Heart right ventricle (tissue), 16 donors: ENCODE measurements around the gene NSF. TPM values are rescaled to one million over a fixed set of nuclear protein-coding genes. Genes with fewer than 3 reads are reported as not detected.

ENCODE experiments used
- ATAC-seq, 8 donors: fragments of 200-7000 bp; cut with Tn5 transposase; one replicate each; pipeline ENCODE4 v1.9.1; 2020; ENCODE audit warnings: mild to moderate bottlenecking in 8 of 8, moderate library complexity in 8 of 8, moderate number of reproducible peaks in 1 of 8
- DNase-seq, 2 donors: peaks; one replicate each; pipeline ENCODE4 v3.0.0-alpha.2; 2020
- H3K27ac ChIP-seq, 10 donors: fragments of 200-600 bp; sonication (generic) in 2 of 10; one replicate each; pipeline versions ENCODE4 v1.5.0 to v1.8.0; 2020 to 2022; ENCODE audit warnings: mild to moderate bottlenecking in 3 of 10
- H3K27me3 ChIP-seq, 7 donors: fragments of 200-600 bp; one replicate each; pipeline ENCODE4 v1.8.0; 2021 to 2022; ENCODE audit warnings: mild to moderate bottlenecking in 2 of 7
- H3K36me3 ChIP-seq, 9 donors: fragments of 200-600 bp; sonication (generic) in 1 of 9; one replicate each; pipeline versions ENCODE4 v1.5.0 to v1.8.0; 2020 to 2022; ENCODE audit warnings: mild to moderate bottlenecking in 2 of 9
- H3K4me1 ChIP-seq, 9 donors: fragments of 200-600 bp; sonication (generic) in 1 of 9; one replicate each; pipeline versions ENCODE4 v1.5.0 to v1.8.0; 2020 to 2022; ENCODE audit warnings: mild to moderate bottlenecking in 4 of 9
- H3K4me3 ChIP-seq, 10 donors: fragments of 200-600 bp; sonication (generic) in 2 of 10; one replicate each; pipeline versions ENCODE4 v1.5.0 to v1.8.0; 2020 to 2022; ENCODE audit warnings: mild to moderate bottlenecking in 7 of 10, moderate library complexity in 2 of 10
- H3K9me3 ChIP-seq, 11 donors: fragments of 200-600 bp in 10 of 11; sonication (generic) in 2 of 11; one replicate each; pipeline versions ENCODE4 v1.5.0 to v1.8.0; 2013 to 2022; ENCODE audit warnings: mild to moderate bottlenecking in 2 of 11, control low read depth in 1 of 11, moderate library complexity in 1 of 11
- WGBS, 2 donors: extraction: QIAGEN DNeasy Blood & Tissue Kit; methylation state at CpG; one replicate each; pipeline ENCODE4 v1.1.7; 2013; ENCODE audit warnings: inconsistent platforms in 1 of 2; 5-methylcytosine and 5-hydroxymethylcytosine counted together
- intact Hi-C, 10 donors: fragments of 100-400 bp; cut with DNase I; formaldehyde crosslinking; loops; one replicate each; pipeline versions ENCODE4 v1.11.1 to v1.14.2; 2022
- polyA plus RNA-seq, 2 donors: library from polyadenylated mRNA; stranded (reverse); fragments of 200-250 nt; gene quantifications; one replicate each; pipeline ENCODE4 v1.2.3, GENCODE V29; 2013
- total RNA-seq, 10 donors: library from RNA; stranded (reverse); fragmentation: NEBNext Ultra II Directional in 3 of 10; extraction: Animal tissue kit (Norgen Biotek cat#: 25700) in 3 of 10; gene quantifications; one replicate each; pipeline versions ENCODE4 v1.2.1 to v1.2.4, GENCODE V29; 2021 to 2023
- TF ChIP-seq, protein P1 (sequence below), 9 donors: fragments of 200-600 bp; sonication (generic) in 2 of 9; IDR thresholded peaks; one replicate each; pipeline versions ENCODE4 v1.5.0 to v1.8.0; 2021 to 2022; ENCODE audit warnings: antibody characterized with exemption in 9 of 9, mild to moderate bottlenecking in 5 of 9, moderate library complexity in 1 of 9
- donor health status: Arrhythmogenic right ventricular cardiomyopathy.
- donor health status: ischemic (EF 13 %, LVEDD 7.1; RV severe dilation, severe dysfunction).
- donor health status: healthy with polysubstance abuse.
- donor health status: DM: no; HTN: yes; CAD: no.
- donor health status: DM: no; HTN: no; CAD: no.
- donor health status: ischemic (EF 25% LVEDD 6.9; RV normal size, moderate dysfunction).
- donor health status: ischemic (EF 25% LVEDD 5.7; RV mildly dilated, moderate dysfunction).
- donor health status: healthy.
- donor health status: DM: yes; HTN: yes; CAD: no.
- donor health status: Ischemic cardiomyopathy.
- donor health status: ischemic (EF 35%, LVEDD 5.7; RV mildly dilated, moderate dysfunction).
- donor health status: nonischemic (EF 11% LVEDD 7.7; RV severe dilation, severe dysfunction).
- donor health status: DM: yes; HTN: yes; CAD: no.
- donor health status: PGD.
- donor health status: ischemic (EF 29% LVEDD 5.4; RV normal size, mild dysfunction).
- donor health status: nonischemic (EF 23%, LVEDD 6.1; RV moderate dilation, normal function).

NSF gene
- total and polyA plus RNA-seq, 12 donors: 4.5 to 28.0 (median 19.6) TPM

DNA sequence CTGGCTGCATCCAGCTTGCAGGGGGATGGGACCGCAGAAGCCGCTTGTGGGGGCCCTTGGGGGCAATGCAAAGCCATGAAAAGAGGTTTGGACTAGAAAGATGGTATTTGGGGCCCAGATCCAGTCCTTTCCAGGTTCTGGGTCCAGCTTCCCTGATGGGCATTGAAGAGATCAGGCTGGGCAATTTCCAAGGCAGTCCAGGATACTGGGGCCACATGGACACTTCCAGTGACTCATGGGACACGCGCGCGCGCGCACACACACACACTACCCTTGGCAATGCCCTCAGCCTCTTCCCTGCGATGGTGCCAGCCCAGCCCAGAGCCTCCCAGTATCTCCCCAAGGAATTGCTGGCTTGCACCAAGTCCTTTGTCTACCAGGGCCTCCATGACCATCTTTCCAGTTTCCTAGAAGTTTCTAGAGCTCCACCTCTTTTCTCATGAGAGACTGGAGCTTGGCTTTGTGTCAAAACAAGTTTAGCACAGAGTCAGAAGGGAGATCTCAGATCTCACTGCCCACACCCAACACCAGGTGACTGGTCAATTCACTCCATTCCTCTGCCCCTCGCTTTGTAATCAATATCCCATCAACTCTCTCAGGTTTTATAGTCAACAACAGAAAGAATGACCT is 183.8 kb downstream of the NSF start:
- H3K27me3 ChIP-seq: peaks cover 0 to 53% (median 4%) of the 10 kb centered on the region in 7 donors
- no peak overlapping the region for H3K4me3 ChIP-seq
- H3K36me3 ChIP-seq: no peaks in the 10 kb centered on the region
- intact Hi-C loops: no loop called here
- no peak for ATAC-seq
- TF ChIP-seq, protein P1, sequence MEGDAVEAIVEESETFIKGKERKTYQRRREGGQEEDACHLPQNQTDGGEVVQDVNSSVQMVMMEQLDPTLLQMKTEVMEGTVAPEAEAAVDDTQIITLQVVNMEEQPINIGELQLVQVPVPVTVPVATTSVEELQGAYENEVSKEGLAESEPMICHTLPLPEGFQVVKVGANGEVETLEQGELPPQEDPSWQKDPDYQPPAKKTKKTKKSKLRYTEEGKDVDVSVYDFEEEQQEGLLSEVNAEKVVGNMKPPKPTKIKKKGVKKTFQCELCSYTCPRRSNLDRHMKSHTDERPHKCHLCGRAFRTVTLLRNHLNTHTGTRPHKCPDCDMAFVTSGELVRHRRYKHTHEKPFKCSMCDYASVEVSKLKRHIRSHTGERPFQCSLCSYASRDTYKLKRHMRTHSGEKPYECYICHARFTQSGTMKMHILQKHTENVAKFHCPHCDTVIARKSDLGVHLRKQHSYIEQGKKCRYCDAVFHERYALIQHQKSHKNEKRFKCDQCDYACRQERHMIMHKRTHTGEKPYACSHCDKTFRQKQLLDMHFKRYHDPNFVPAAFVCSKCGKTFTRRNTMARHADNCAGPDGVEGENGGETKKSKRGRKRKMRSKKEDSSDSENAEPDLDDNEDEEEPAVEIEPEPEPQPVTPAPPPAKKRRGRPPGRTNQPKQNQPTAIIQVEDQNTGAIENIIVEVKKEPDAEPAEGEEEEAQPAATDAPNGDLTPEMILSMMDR (IDR thresholded peaks at IDR 0.05): no peak
- DNase-seq: no peak
- no peaks in the 10 kb centered on the region for H3K9me3 ChIP-seq
- H3K4me1 ChIP-seq: peaks cover 0 to 23% (median 10%) of the 10 kb centered on the region in 9 donors
- WGBS, 2 donors: 91 to 93% methylated on average over 10 of the region's 10 CpGs
- H3K27ac ChIP-seq: no peak overlapping the region

DNA sequence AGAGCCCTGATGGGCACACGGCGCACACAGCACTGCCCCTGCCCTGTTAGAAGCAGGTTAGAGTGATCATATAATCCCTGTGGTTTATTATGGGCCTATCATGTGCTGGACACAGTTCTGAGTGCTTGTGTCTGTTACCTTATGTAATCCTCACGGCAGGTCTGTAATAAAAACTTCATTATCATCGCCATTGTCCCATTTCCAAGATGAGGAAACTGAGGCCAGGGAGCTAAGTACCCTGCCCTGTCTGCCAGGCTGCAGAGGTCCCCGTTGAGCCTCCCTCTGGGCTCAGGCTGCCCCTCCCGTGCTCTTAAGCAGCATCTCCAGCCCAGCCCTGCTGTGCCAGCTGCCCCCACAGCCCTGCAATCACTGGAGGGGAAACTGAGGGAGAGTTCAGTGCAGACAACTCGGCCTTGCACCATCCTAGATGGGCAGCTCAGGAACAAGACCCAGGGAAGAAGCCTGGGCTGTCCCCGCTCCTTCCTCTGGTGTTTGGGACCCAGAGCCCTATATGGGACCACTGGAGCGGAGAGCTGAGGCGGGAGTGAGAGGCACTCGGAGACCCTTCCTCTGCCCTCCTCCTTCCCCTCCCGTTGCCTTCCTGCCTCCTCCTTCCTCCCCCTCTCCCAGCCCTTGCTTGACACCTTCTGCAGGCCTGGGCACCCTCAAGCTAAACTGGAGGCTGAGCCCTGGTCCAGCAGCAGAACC is 186.0 kb downstream of the NSF start:
- DNase-seq (no peak), ATAC-seq (no peak)
- 83 to 88% methylated on average over 12 of the region's 12 CpGs for WGBS, 2 donors
- Histone ChIP-seq H3K4me1 (peaks cover 0 to 10% (median 7%) of the 10 kb centered on the region in 9 donors), H3K27me3 (peaks cover 0 to 33% (median 0%) of the 10 kb centered on the region in 7 donors), H3K27ac (no peak overlapping the region), H3K9me3 (no peaks in the 10 kb centered on the region), H3K36me3 (no peaks in the 10 kb centered on the region), H3K4me3 (no peak overlapping the region)
- intact Hi-C loops: loop anchor here in 1 of 10 donors (5.0 kb wide), 1 partner anchor 36 kb away; no protein-coding TSS in a partner anchor
- TF ChIP-seq, protein P1 (IDR thresholded peaks at IDR 0.05): no peak

- TF ChIP-seq, protein P1 (IDR thresholded peaks at IDR 0.05): no peak
- no peak overlapping the region for H3K27ac ChIP-seq
- 60 to 63% methylated on average over 23 of the region's 23 CpGs for WGBS, 2 donors
- no peak overlapping the region for H3K4me3 ChIP-seq
- no peaks in the 10 kb centered on the region for H3K36me3 ChIP-seq
- DNase-seq (no peak), ATAC-seq (no peak)
- H3K27me3 ChIP-seq: peaks cover 0 to 19% (median 0%) of the 10 kb centered on the region in 7 donors
- intact Hi-C loops: loop anchor here in 1 of 10 donors (5.0 kb wide), 1 partner anchor 34 kb away; no protein-coding TSS in a partner anchor
- no peaks in the 10 kb centered on the region for H3K4me1 ChIP-seq
- H3K9me3 ChIP-seq: no peaks in the 10 kb centered on the region
Observed at GRCh38 chr17:46777943-46778915, 187.8 kb downstream of the NSF start.

GRCh38 chr17:46780003-46780373 is 189.5 kb downstream of the NSF start:
- Histone ChIP-seq H3K27ac (no peak overlapping the region), H3K36me3 (no peaks in the 10 kb centered on the region), H3K27me3 (peaks cover 0 to 11% (median 0%) of the 10 kb centered on the region in 7 donors), H3K4me1 (no peaks in the 10 kb centered on the region), H3K4me3 (no peak overlapping the region), H3K9me3 (no peaks in the 10 kb centered on the region)
- TF ChIP-seq, protein P1 (IDR thresholded peaks at IDR 0.05): no peak
- ATAC-seq: no peak
- no peak for DNase-seq
- intact Hi-C loops: loop anchor here in 1 of 10 donors (10.0 kb wide), 1 partner anchor 55 kb away; no protein-coding TSS in a partner anchor
- 91 to 98% methylated on average over 5 of the region's 5 CpGs for WGBS, 2 donors
